Measurements from ENCODE around the gene DGKQ. TPM values are rescaled to one million over a fixed set of nuclear protein-coding genes. Genes with fewer than 3 reads are reported as not detected.

The DGKQ gene
- total and polyA plus RNA-seq, 2 of the 8 experiments (the other 6 are each of a cell fraction or from before 2014, with no cell fraction given) = 7.3 to 9.7 TPM

- TF ChIP-seq MAFK (IDR thresholded peaks at IDR 0.05; ENCODE audit: low read depth, low read length) (no peak), MAX (IDR thresholded peaks at IDR 0.05) (no peak), ZNF274 (IDR thresholded peaks at IDR 0.05; ENCODE audit: borderline replicate concordance, extremely low read depth, low read length) (no peak), EGR1 (IDR thresholded peaks at IDR 0.05; ENCODE audit: borderline replicate concordance, low read depth, low read length) (no peak), CBX8 (IDR thresholded peaks at IDR 0.05; ENCODE audit: borderline replicate concordance, low read depth, low read length) (no peak), TEAD4 (IDR thresholded peaks at IDR 0.05; ENCODE audit: low read depth, low read length) (no peak), BRCA1 (IDR thresholded peaks at IDR 0.05; ENCODE audit: low read depth, low read length) (no peak), FOSL1 (IDR thresholded peaks at IDR 0.05; ENCODE audit: insufficient read depth, low read depth, low read length) (no peak), NRF1 (IDR thresholded peaks at IDR 0.05; ENCODE audit: low read depth, low read length) (peak; percentile 48), TAF1 (IDR thresholded peaks at IDR 0.05; ENCODE audit: low read depth, low read length) (no peak), RFX5 (IDR thresholded peaks at IDR 0.05; ENCODE audit: borderline replicate concordance, low read depth, low read length) (no peak), E2F6 (IDR thresholded peaks at IDR 0.05) (no peak), GABPA (IDR thresholded peaks at IDR 0.05; ENCODE audit: borderline replicate concordance, insufficient read depth, low read length) (no peak)
These were observed 29.4 kb upstream of the DGKQ start (continued) for GRCh38 chr4:1002631-1003251.

All from H1 (cell line).